ACC112 (cell line): ENCODE results near the gene ADSL.
"Not testable (repeated sequence)": the region's sequence is repeated elsewhere in the genome, so short reads cannot be mapped to it uniquely, and the experiment has no call there.

Source experiments
- H2AFZ ChIP-seq: fragments of 200-600 bp; sonication (generic); one replicate; pipeline ENCODE4 v1.6.0; 2017; ENCODE audit warnings: antibody characterized with exemption, low read length; ENCODE audit not compliant: unreplicated experiment
- H3K27ac ChIP-seq: fragments of 200-600 bp; sonication (generic); 2 replicates; pipeline ENCODE4 v1.5.1; 2014; ENCODE audit warnings: low read depth, mild to moderate bottlenecking, antibody characterized with exemption, low read length, moderate library complexity
- H3K27me3 ChIP-seq: fragments of 200-600 bp; sonication (generic); 2 replicates; pipeline ENCODE4 v1.6.1; 2014; ENCODE audit warnings: mild to moderate bottlenecking, antibody characterized with exemption, low read length, moderate library complexity, mixed read lengths; ENCODE audit not compliant: insufficient read depth
- H3K36me3 ChIP-seq: fragments of 200-600 bp; sonication (generic); 2 replicates; pipeline ENCODE4 v1.6.1; 2016; ENCODE audit warnings: mild to moderate bottlenecking, antibody characterized with exemption, low read length, moderate library complexity, mixed read lengths; ENCODE audit not compliant: insufficient read depth
- H3K4me1 ChIP-seq: fragments of 200-600 bp; sonication (generic); one replicate; pipeline ENCODE4 v1.6.1; 2016; ENCODE audit warnings: low read length, mixed read lengths; ENCODE audit not compliant: insufficient read depth, unreplicated experiment, control insufficient read depth
- H3K4me3 ChIP-seq: fragments of 200-600 bp; sonication (generic); 2 replicates; pipeline ENCODE4 v1.5.1; 2014; ENCODE audit warnings: mild to moderate bottlenecking, low read depth, low read length
- H3K79me2 ChIP-seq: fragments of 200-600 bp; sonication (generic); one replicate; pipeline ENCODE4 v1.6.0; 2016; ENCODE audit warnings: low read length; ENCODE audit not compliant: control insufficient read depth, unreplicated experiment, insufficient read depth

Gene ADSL

GRCh38 chr22:40346185-40347118, at the start of gene ADSL:
Gene ADSL, plus strand, starts transcription at chr22:40346500. Its CDS starts 59 bp downstream, at chr22:40346559.
- H3K36me3 ChIP-seq: no peaks in the 10 kb centered on the region
- H3K4me3 ChIP-seq: peak within 1 kb of the TSS; percentile 99
- H3K4me1 ChIP-seq: peaks cover 5% of the 10 kb centered on the region
- H3K27me3 ChIP-seq: no peaks in the 10 kb centered on the region
- H2AFZ ChIP-seq: peak within 1 kb of the TSS; percentile 99
- peak within 1 kb of the TSS; percentile 75 for H3K27ac ChIP-seq
- peaks cover 30% of the 10 kb centered on the region for H3K79me2 ChIP-seq

DNA sequence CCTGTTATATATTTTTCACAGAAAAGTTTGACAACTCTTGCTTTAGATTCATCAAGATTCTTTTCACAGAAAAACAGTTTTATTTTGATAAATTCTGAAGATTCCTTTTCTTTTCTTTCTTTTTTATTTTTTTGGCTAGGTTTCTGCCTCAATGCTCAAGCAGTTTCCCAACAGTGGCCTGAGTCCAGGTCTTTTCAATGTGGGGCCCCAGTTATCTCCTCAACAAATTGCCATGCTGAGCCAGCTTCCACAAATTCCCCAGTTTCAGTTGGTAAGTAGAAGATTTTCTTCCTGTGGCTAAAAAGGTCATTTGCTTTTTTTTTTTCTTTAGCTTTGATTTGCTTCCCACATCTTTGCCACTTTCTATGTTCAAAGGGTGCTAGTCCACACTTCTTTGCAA, 46.0 kb upstream of the ADSL start:
- H3K79me2 ChIP-seq: no peaks in the 10 kb centered on the region
- H3K27ac ChIP-seq: no peak overlapping the region
- no peak overlapping the region for H3K4me3 ChIP-seq
- H3K4me1 ChIP-seq: no peaks in the 10 kb centered on the region
- H3K36me3 ChIP-seq: no peaks in the 10 kb centered on the region
- H3K27me3 ChIP-seq: no peaks in the 10 kb centered on the region
- no peak overlapping the region for H2AFZ ChIP-seq

DNA sequence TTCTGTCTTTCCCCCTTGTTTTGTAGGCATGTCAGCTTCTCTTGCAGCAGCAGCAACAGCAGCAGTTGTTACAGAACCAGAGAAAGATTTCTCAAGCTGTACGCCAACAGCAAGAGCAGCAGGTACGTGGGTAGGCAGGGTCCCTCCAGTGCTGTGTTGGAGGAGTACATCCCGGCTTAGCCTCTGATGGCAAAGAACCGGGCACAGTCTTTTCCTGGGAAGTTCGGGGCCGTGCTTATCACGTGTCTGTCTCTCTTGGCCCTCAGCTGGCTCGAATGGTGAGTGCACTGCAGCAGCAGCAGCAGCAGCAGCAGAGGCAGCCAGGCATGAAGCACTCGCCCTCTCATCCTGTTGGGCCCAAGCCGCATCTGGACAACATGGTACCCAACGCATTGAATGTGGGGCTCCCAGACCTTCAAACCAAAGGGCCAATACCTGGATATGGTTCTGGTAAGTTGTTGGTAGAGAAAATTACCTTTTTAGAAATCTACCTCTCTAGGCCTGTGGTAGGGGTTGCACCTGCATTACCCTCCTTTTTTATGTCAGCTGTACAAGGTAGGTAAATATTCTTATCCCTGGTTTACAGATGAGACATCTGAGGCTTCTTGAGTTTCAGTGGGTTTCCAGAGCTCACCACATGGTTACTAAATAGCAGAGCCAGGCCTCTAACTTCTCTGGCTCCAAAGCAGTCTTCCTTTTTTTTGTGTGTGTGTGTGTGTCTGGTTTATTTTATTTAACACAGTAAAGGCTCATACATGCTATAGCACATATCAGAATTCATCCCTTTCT, 45.2 kb upstream of the ADSL start:
- Histone ChIP-seq H3K79me2 (no peaks in the 10 kb centered on the region), H3K4me1 (no peaks in the 10 kb centered on the region), H3K36me3 (no peaks in the 10 kb centered on the region), H3K27ac (no peak overlapping the region), H2AFZ (no peak overlapping the region), H3K4me3 (no peak overlapping the region), H3K27me3 (no peaks in the 10 kb centered on the region)

- Histone ChIP-seq H3K4me1 (no peaks in the 10 kb centered on the region), H2AFZ (no peak overlapping the region), H3K79me2 (no peaks in the 10 kb centered on the region), H3K27ac (no peak overlapping the region), H3K36me3 (no peaks in the 10 kb centered on the region), H3K27me3 (no peaks in the 10 kb centered on the region), H3K4me3 (no peak overlapping the region)
Measured at GRCh38 chr22:40302149-40302548, 44.2 kb upstream of the ADSL start.

DNA sequence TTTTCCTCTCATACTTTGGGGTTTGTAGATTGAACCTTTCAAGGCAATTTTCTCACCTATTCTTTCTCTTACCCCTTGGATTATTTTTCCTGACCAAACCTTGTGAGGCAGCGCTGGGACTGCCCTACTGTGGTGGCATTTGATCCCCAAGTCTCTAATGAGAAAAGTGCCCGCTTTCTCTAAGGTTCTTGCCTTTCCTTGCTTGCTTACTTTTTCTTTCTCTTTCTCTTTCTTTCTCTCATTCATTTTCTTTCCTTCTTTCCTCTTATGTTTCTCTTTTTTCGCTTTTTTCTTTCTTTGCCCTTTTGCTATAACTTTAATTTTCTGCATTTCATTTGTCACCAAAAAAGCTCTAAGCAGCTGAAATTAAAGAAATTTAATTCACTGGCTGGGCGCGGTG, 40.7 kb upstream of the ADSL start:
- Histone ChIP-seq H3K4me3 (no peak overlapping the region), H3K36me3 (0 out of 2 replicates have a peak, but pooled peaks cover under 1% of the 10 kb centered on the region)

GRCh38 chr22:40308999-40309573, 37.2 kb upstream of the ADSL start:
- H3K4me1 ChIP-seq: peaks cover 21% of the 10 kb centered on the region
- no peak overlapping the region for H3K4me3 ChIP-seq
- H3K79me2 ChIP-seq: no peaks in the 10 kb centered on the region
- H3K27me3 ChIP-seq: no peaks in the 10 kb centered on the region
- peaks cover 10% of the 10 kb centered on the region; the same call in 1 of the 2 replicates for H3K36me3 ChIP-seq
- H2AFZ ChIP-seq: no peak overlapping the region
- peak overlapping the region; percentile 76; the same call in 1 of the 2 replicates for H3K27ac ChIP-seq

More for the DNA sequence above, 40.7 kb upstream of the ADSL start:
- no peaks in the 10 kb centered on the region for H3K27me3 ChIP-seq
- no peak overlapping the region for H2AFZ ChIP-seq
- H3K79me2 ChIP-seq: no peaks in the 10 kb centered on the region
- no peak overlapping the region for H3K27ac ChIP-seq
- H3K4me1 ChIP-seq: peaks cover 17% of the 10 kb centered on the region

- Histone ChIP-seq H3K79me2 (no peaks in the 10 kb centered on the region), H3K4me1 (peaks cover 21% of the 10 kb centered on the region), H3K4me3 (no peak overlapping the region), H3K27ac (peak overlapping the region; percentile 76), H2AFZ (no peak overlapping the region), H3K27me3 (no peaks in the 10 kb centered on the region), H3K36me3 (peaks cover 10% of the 10 kb centered on the region; the same call in 1 of the 2 replicates)
Measured at GRCh38 chr22:40309631-40310030, 36.7 kb upstream of the ADSL start.

GRCh38 chr22:40310081-40310767, 36.1 kb upstream of the ADSL start:
- Histone ChIP-seq H3K27me3 (no peaks in the 10 kb centered on the region), H3K27ac (peak overlapping the region; percentile 76), H3K79me2 (no peaks in the 10 kb centered on the region), H3K36me3 (peaks cover 11% of the 10 kb centered on the region; the same call in 1 of the 2 replicates), H2AFZ (no peak overlapping the region), H3K4me3 (peak overlapping the region; percentile 49), H3K4me1 (peaks cover 21% of the 10 kb centered on the region)

DNA sequence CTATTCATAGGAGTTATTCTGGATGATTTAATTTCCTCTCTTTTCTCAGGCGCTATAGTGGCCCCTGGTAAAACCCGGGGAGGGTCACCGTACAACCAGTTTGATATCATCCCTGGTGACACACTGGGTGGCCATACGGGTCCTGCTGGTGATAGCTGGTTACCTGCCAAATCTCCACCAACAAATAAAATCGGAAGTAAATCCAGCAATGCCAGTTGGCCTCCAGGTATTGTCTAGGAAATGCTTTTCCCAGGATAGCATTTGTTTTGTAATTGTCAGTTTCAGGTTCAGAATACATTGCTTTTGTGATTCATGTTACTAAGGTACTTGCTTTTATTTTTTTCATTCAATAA, 35.6 kb upstream of the ADSL start:
- Histone ChIP-seq H3K4me1 (peaks cover 21% of the 10 kb centered on the region), H3K36me3 (peaks cover 14% of the 10 kb centered on the region; the same call in 1 of the 2 replicates), H3K27ac (peak overlapping the region; percentile 76), H3K27me3 (no peaks in the 10 kb centered on the region), H2AFZ (no peak overlapping the region), H3K79me2 (no peaks in the 10 kb centered on the region), H3K4me3 (peak overlapping the region; percentile 22; the same call in 1 of the 2 replicates)

DNA sequence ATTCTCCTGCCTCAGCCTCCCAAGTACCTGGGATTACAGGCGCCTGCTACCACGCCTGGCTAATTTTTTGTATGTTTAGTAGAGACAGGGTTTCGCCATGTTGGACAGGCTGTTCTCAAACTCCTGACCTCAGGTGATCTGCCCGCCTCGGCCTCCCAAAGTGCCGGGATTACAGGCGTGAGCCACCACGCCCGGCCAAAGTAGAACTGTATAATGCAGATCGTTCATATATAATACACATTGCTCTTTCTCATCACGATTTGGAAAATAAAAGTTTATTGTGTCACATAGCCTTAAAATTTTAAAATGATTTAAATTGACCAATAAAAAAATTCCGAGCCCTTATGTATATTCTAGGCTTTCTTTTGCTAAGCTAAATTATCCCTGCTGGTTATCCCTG, 34.7 kb upstream of the ADSL start:
- H2AFZ ChIP-seq, H3K79me2 ChIP-seq, H3K4me3 ChIP-seq, H3K27me3 ChIP-seq, H3K27ac ChIP-seq: not testable (repeated sequence)
- H3K36me3 ChIP-seq: peaks cover 14% of the 10 kb centered on the region; the same call in 1 of the 2 replicates
- H3K4me1 ChIP-seq: peaks cover 21% of the 10 kb centered on the region
